Measurements from ENCODE around the gene PINLYP.
"Not testable (repeated sequence)": the region's sequence is repeated elsewhere in the genome, so short reads cannot be mapped to it uniquely, and the experiment has no call there.

The PINLYP gene

DNA sequence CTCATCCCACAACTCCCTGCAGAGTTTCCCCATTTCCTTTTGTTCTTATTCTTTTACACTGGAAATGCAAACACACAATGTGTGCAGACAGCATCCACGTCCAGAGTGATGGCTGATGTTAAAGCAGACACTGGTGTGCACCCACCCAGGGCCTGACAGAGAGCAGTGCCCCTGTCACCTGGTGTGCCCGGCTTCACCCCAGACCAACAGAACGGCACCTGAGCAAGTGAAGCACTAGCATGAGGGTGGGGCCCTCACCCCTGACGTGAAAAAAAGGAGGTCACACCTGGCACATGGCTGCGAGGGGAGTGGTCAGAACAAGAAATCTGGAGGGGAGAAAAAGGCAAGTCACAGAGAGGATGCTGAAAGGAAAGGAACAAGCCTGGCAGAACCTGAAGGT, 30.3 kb upstream of the PINLYP start:
- Histone ChIP-seq H3K9me3 (replicated peaks in 1 of 2; ENCODE audit: control insufficient read depth in 2 of 2, insufficient read depth in 1 of 2, low read depth in 1 of 2, low read length in 2 of 2) (peaks cover 0 to 5% of the 10 kb centered on the region in 2 donors), H4K8ac (ENCODE audit: low read depth, low read length) (no peak overlapping the region), H3K27ac (replicated peaks; ENCODE audit: low read length) (no peak overlapping the region), H4K91ac (ENCODE audit: low read depth, low read length, poor library complexity) (no peak overlapping the region), H2BK12ac (ENCODE audit: low read length) (no peak overlapping the region), H3K18ac (ENCODE audit: low read length) (no peak overlapping the region), H3K4ac (ENCODE audit: low read length) (no peak overlapping the region), H3K4me2 (ENCODE audit: insufficient read depth, low read length, poor library complexity, severe bottlenecking) (no peak overlapping the region), H2BK120ac (ENCODE audit: low read depth, low read length) (no peak overlapping the region), H3K4me3 (ENCODE audit: low read length in 2 of 2) (no peak overlapping the region), H3K27me3 (ENCODE audit: control insufficient read depth in 3 of 3, insufficient read depth in 3 of 3, low read depth in 1 of 3, low read length in 3 of 3) (no peaks in the 10 kb centered on the region), H3K23ac (ENCODE audit: low read depth, low read length, poor library complexity) (no peak overlapping the region), H2BK5ac (ENCODE audit: low read length) (no peak overlapping the region), H2AK5ac (ENCODE audit: low read depth, low read length) (no peak overlapping the region), H3K4me1 (ENCODE audit: control insufficient read depth in 2 of 2, insufficient read depth in 1 of 2, low read depth in 1 of 2, low read length in 2 of 2) (no peaks in the 10 kb centered on the region), H3K9ac (ENCODE audit: low read depth, low read length, poor library complexity) (no peak overlapping the region), H3K14ac (ENCODE audit: low read length) (no peak overlapping the region), H3K79me1 (ENCODE audit: low read depth, low read length) (peaks cover 1% of the 10 kb centered on the region), H2AFZ (ENCODE audit: low read length) (no peak overlapping the region), H2BK15ac (ENCODE audit: low read length) (no peak overlapping the region), H3K36me3 (replicated peaks in 1 of 2; ENCODE audit: control insufficient read depth in 2 of 2, insufficient read depth in 2 of 2, low read length in 2 of 2) (peaks cover 49 to 89% of the 10 kb centered on the region in 2 donors)
- WGBS, 2 donors (ENCODE audit: extremely low coverage in 2 of 2, insufficient read length in 2 of 2, insufficient replicate concordance in 1 of 2), result no CpG with 5 or more reads among the region's 5 CpGs
- no peak for DNase-seq (ENCODE audit: low spot score)

DNA sequence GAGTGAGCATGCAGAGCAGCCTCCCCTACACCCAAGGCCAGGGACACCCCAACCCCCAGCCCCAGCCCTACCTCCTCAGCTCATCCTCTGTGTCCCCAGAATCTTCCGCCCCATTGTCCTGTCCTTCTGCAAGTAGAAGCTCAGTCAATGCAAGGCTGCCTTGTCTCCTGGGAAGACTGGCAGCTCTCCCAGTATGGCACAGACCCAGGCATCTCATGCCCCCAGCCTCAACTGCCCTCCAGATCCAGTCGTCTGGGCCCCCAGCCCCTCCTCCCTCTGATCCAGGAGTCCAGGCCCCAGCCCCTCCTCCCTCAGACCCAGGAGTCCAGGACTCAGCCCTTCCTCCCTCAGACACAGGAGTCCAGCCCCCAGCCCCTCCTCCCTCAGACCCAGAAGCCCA, 29.6 kb upstream of the PINLYP start:
- no peak overlapping the region for H2BK5ac ChIP-seq (ENCODE audit: low read length)
- H2BK12ac ChIP-seq (ENCODE audit: low read length), result no peak overlapping the region
- H2BK120ac ChIP-seq (ENCODE audit: low read depth, low read length), result no peak overlapping the region
- H3K27me3 ChIP-seq (ENCODE audit: control insufficient read depth in 3 of 3, insufficient read depth in 3 of 3, low read depth in 1 of 3, low read length in 3 of 3), result no peaks in the 10 kb centered on the region
- H2AK5ac ChIP-seq (ENCODE audit: low read depth, low read length), result no peak overlapping the region
- no peak overlapping the region for H3K14ac ChIP-seq (ENCODE audit: low read length)
- H3K27ac ChIP-seq (replicated peaks; ENCODE audit: low read length), result no peak overlapping the region
- H3K36me3 ChIP-seq (replicated peaks in 1 of 2; ENCODE audit: control insufficient read depth in 2 of 2, insufficient read depth in 2 of 2, low read length in 2 of 2), result peaks cover 48 to 89% of the 10 kb centered on the region in 2 donors
- no peaks in the 10 kb centered on the region for H3K9me3 ChIP-seq (replicated peaks in 1 of 2; ENCODE audit: control insufficient read depth in 2 of 2, insufficient read depth in 1 of 2, low read depth in 1 of 2, low read length in 2 of 2)
- H3K4me1 ChIP-seq (ENCODE audit: control insufficient read depth in 2 of 2, insufficient read depth in 1 of 2, low read depth in 1 of 2, low read length in 2 of 2), result no peaks in the 10 kb centered on the region
- H3K4me3 ChIP-seq (ENCODE audit: low read length in 2 of 2), result no peak overlapping the region
- H3K79me1 ChIP-seq (ENCODE audit: low read depth, low read length), result no peaks in the 10 kb centered on the region
- no peak overlapping the region for H2BK15ac ChIP-seq (ENCODE audit: low read length)
- H3K4ac ChIP-seq (ENCODE audit: low read length), result no peak overlapping the region
- H3K23ac ChIP-seq (ENCODE audit: low read depth, low read length, poor library complexity), result peak overlapping the region; percentile 43
- H4K91ac ChIP-seq (ENCODE audit: low read depth, low read length, poor library complexity), result no peak overlapping the region
- no peak overlapping the region for H3K18ac ChIP-seq (ENCODE audit: low read length)
- H2AFZ ChIP-seq (ENCODE audit: low read length), result no peak overlapping the region
- H3K4me2 ChIP-seq (ENCODE audit: insufficient read depth, low read length, poor library complexity, severe bottlenecking), result no peak overlapping the region
- no CpG with 5 or more reads among the region's 2 CpGs for whole genome bisulfite sequencing, 2 donors (ENCODE audit: extremely low coverage in 2 of 2, insufficient read length in 2 of 2, insufficient replicate concordance in 1 of 2)
- H4K8ac ChIP-seq (ENCODE audit: low read depth, low read length), result peak overlapping the region; percentile 17
- no peak for DNase-seq (ENCODE audit: low spot score)
- no peak overlapping the region for H3K9ac ChIP-seq (ENCODE audit: low read depth, low read length, poor library complexity)

DNA sequence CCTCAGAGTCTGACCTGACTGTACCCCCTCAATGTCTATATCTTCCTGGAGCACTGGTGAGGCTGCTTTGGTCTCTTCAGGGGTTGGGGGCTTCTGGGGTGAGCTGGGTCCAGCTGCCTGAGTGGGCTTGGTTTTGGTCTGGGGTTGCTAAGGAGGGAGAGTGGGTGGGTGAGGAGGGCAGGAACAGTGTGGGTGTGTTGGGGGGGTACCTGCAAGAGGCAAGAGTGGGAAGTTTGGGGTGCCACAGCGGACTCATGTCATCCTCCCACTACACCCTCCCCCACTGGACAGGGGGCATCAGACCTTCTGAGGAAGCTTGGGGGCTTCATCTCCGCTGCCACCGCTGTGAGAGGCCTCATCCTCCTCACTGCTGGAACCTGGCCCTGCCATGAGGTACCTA, 29.0 kb upstream of the PINLYP start:
- no peaks in the 10 kb centered on the region for H3K9me3 ChIP-seq (replicated peaks in 1 of 2; ENCODE audit: control insufficient read depth in 2 of 2, insufficient read depth in 1 of 2, low read depth in 1 of 2, low read length in 2 of 2)
- no peak overlapping the region for H3K23ac ChIP-seq (ENCODE audit: low read depth, low read length, poor library complexity)
- no peak overlapping the region for H4K91ac ChIP-seq (ENCODE audit: low read depth, low read length, poor library complexity)
- no peak overlapping the region for H2BK120ac ChIP-seq (ENCODE audit: low read depth, low read length)
- no peak overlapping the region for H2AK5ac ChIP-seq (ENCODE audit: low read depth, low read length)
- H3K27me3 ChIP-seq (ENCODE audit: control insufficient read depth in 3 of 3, insufficient read depth in 3 of 3, low read depth in 1 of 3, low read length in 3 of 3), result no peaks in the 10 kb centered on the region
- H3K4me3 ChIP-seq (ENCODE audit: low read length in 2 of 2), result no peak overlapping the region
- no peaks in the 10 kb centered on the region for H3K4me1 ChIP-seq (ENCODE audit: control insufficient read depth in 2 of 2, insufficient read depth in 1 of 2, low read depth in 1 of 2, low read length in 2 of 2)
- no peak overlapping the region for H2BK5ac ChIP-seq (ENCODE audit: low read length)
- no peak overlapping the region for H2BK12ac ChIP-seq (ENCODE audit: low read length)
- no peak overlapping the region for H3K14ac ChIP-seq (ENCODE audit: low read length)
- WGBS, 2 donors (ENCODE audit: extremely low coverage in 2 of 2, insufficient read length in 2 of 2, insufficient replicate concordance in 1 of 2), result no CpG with 5 or more reads among the region's 3 CpGs
- H4K8ac ChIP-seq (ENCODE audit: low read depth, low read length), result no peak overlapping the region
- H3K4ac ChIP-seq (ENCODE audit: low read length), result no peak overlapping the region
- no peak overlapping the region for H3K4me2 ChIP-seq (ENCODE audit: insufficient read depth, low read length, poor library complexity, severe bottlenecking)
- no peak overlapping the region for H3K27ac ChIP-seq (replicated peaks; ENCODE audit: low read length)
- no peak overlapping the region for H2BK15ac ChIP-seq (ENCODE audit: low read length)
- peaks cover 47 to 89% of the 10 kb centered on the region in 2 donors for H3K36me3 ChIP-seq (replicated peaks in 1 of 2; ENCODE audit: control insufficient read depth in 2 of 2, insufficient read depth in 2 of 2, low read length in 2 of 2)
- no peak overlapping the region for H3K18ac ChIP-seq (ENCODE audit: low read length)
- no peak overlapping the region for H3K9ac ChIP-seq (ENCODE audit: low read depth, low read length, poor library complexity)
- no peak for DNase-seq (ENCODE audit: low spot score)
- no peak overlapping the region for H2AFZ ChIP-seq (ENCODE audit: low read length)
- no peaks in the 10 kb centered on the region for H3K79me1 ChIP-seq (ENCODE audit: low read depth, low read length)

DNA sequence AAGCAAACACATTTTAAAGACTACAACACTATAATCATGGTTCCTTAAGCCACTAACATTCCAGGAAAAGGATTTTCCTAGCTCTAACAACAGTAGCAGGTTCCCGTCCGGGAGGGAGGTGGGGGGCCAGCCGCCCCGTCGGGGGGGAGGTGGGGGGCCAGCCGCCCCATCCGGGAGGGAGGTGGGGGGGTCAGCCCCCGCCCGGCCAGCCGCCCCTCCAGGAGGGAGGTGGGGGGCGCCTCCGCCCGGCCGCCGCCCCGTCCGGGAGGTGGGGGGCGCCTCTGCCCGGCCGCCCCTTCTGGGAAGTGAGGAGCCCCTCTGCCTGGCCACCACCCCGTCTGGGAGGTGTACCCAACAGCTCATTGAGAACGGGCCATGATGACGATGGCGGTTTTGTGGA, 27.7 kb upstream of the PINLYP start:
- not testable (repeated sequence) for DNase-seq (ENCODE audit: low spot score); H3K27ac ChIP-seq (replicated peaks; ENCODE audit: low read length); H2BK5ac ChIP-seq (ENCODE audit: low read length); H3K4me1 ChIP-seq (ENCODE audit: control insufficient read depth in 2 of 2, insufficient read depth in 1 of 2, low read depth in 1 of 2, low read length in 2 of 2); H4K91ac ChIP-seq (ENCODE audit: low read depth, low read length, poor library complexity); H2AFZ ChIP-seq (ENCODE audit: low read length); H3K9me3 ChIP-seq (replicated peaks in 1 of 2; ENCODE audit: control insufficient read depth in 2 of 2, insufficient read depth in 1 of 2, low read depth in 1 of 2, low read length in 2 of 2); H3K9ac ChIP-seq (ENCODE audit: low read depth, low read length, poor library complexity); H3K4me2 ChIP-seq (ENCODE audit: insufficient read depth, low read length, poor library complexity, severe bottlenecking); H3K79me1 ChIP-seq (ENCODE audit: low read depth, low read length); H3K14ac ChIP-seq (ENCODE audit: low read length); H3K18ac ChIP-seq (ENCODE audit: low read length); H3K4me3 ChIP-seq (ENCODE audit: low read length in 2 of 2); H3K4ac ChIP-seq (ENCODE audit: low read length); H3K23ac ChIP-seq (ENCODE audit: low read depth, low read length, poor library complexity); H2BK15ac ChIP-seq (ENCODE audit: low read length); H4K8ac ChIP-seq (ENCODE audit: low read depth, low read length); H3K27me3 ChIP-seq (ENCODE audit: control insufficient read depth in 3 of 3, insufficient read depth in 3 of 3, low read depth in 1 of 3, low read length in 3 of 3); H2AK5ac ChIP-seq (ENCODE audit: low read depth, low read length); H2BK120ac ChIP-seq (ENCODE audit: low read depth, low read length); H2BK12ac ChIP-seq (ENCODE audit: low read length)
- WGBS, 2 donors (ENCODE audit: extremely low coverage in 2 of 2, insufficient read length in 2 of 2, insufficient replicate concordance in 1 of 2), result no CpG with 5 or more reads among the region's 24 CpGs
- peaks cover 44 to 88% of the 10 kb centered on the region in 2 donors for H3K36me3 ChIP-seq (replicated peaks in 1 of 2; ENCODE audit: control insufficient read depth in 2 of 2, insufficient read depth in 2 of 2, low read length in 2 of 2)

All from neuronal stem cell (in vitro differentiated cells).